AG04450 (cell line): ENCODE results near the gene SATB2. TPM values are rescaled to one million over a fixed set of nuclear protein-coding genes. Genes with fewer than 3 reads are reported as not detected.

Source experiments
- CTCF ChIA-PET: fragments of 300-600, 350-600 bp; formaldehyde crosslinking; extraction: SDS; loops from one replicate; lab custom pipeline; 2022; ENCODE audit warnings: antibody characterized with exemption, inconsistent platforms; lab: Charles Lee
- POLR2A ChIA-PET: fragments of 350-600 bp; formaldehyde crosslinking; extraction: SDS; loops from one replicate; lab custom pipeline; 2021; ENCODE audit warnings: antibody characterized with exemption, inconsistent platforms; lab: Yijun Ruan, JAX
- DNase-seq: peaks from one replicate; pipeline ENCODE4 v3.0.0-alpha.2; 2011; ENCODE audit warnings: low read depth, low spot score
- H3K27ac ChIP-seq: one replicate; pipeline ENCODE4 v1.5.1; 2012; ENCODE audit warnings: low read depth, low read length, control low read depth
- H3K27me3 ChIP-seq: one replicate; pipeline ENCODE4 v1.6.0; 2012; ENCODE audit warnings: low read length; ENCODE audit not compliant: control insufficient read depth, insufficient read depth
- H3K4me3 ChIP-seq: 2 replicates; pipeline ENCODE4 v1.5.1; 2011; ENCODE audit warnings: mild to moderate bottlenecking, low read depth, low read length, control low read depth
- H3K9me3 ChIP-seq: 2 replicates; pipeline ENCODE4 v1.5.1; 2012; ENCODE audit warnings: low read length; ENCODE audit not compliant: control insufficient read depth, insufficient read depth
- polyA plus RNA-seq: library from polyadenylated mRNA; depleted of rRNA; stranded (reverse); fragments of >200 nt; gene quantifications from 2 replicates; pipeline ENCODE4 v1.2.3, GENCODE V29; 2011
- TF ChIP-seq, protein P1 (sequence below): IDR thresholded peaks from 2 replicates; pipeline ENCODE4 v1.5.1; 2011; ENCODE audit warnings: low read depth, low read length, control low read depth, inconsistent platforms

The SATB2 gene
- polyA plus RNA-seq, 1 experiment = 5.0 TPM

DNA sequence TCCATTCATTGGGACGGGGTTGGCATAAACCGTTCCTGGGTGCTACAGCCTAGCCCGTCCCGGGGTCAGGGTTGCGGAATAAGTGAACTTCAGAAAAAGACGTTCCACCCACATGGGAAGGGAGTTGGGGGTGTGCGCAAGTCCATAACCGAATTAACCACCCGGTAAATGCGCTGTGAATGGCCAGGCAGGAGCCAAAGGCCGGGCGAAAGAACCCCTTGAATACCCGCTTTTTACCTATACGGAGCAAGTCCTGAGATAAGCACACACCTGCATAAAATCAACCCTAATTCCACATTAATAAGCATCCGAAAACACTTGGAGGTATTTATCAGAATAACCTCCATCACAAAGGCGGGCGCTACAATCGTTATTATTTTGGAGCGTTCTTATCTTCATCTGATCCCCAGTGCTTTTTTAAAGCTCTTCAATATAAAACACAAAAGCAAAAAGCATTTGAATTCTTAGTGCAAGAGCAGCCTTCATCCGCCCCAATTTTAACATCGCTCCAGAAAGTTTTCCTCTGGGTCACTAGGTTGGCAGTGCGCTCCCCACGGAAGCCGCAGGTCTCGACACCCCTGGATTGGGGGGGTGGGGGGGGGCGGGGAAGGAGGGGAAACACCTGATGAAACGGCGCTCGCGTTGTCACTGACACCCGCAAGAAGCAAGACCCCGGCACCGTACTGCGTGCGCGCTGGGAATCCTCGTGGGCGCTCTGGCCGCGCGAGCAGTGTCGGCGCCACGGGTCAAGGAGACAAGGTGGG lies 1.2 kb downstream of the SATB2 start:
- Histone ChIP-seq H3K4me3 (peak overlapping the region; percentile 90), H3K27ac (no peak overlapping the region), H3K9me3 (no peaks in the 10 kb centered on the region; the same call in 1 of the 2 replicates), H3K27me3 (no peaks in the 10 kb centered on the region)
- no peak for DNase-seq
- ChIA-PET CTCF (no interaction called here), POLR2A (no interaction called here)
- TF ChIP-seq, protein P1, sequence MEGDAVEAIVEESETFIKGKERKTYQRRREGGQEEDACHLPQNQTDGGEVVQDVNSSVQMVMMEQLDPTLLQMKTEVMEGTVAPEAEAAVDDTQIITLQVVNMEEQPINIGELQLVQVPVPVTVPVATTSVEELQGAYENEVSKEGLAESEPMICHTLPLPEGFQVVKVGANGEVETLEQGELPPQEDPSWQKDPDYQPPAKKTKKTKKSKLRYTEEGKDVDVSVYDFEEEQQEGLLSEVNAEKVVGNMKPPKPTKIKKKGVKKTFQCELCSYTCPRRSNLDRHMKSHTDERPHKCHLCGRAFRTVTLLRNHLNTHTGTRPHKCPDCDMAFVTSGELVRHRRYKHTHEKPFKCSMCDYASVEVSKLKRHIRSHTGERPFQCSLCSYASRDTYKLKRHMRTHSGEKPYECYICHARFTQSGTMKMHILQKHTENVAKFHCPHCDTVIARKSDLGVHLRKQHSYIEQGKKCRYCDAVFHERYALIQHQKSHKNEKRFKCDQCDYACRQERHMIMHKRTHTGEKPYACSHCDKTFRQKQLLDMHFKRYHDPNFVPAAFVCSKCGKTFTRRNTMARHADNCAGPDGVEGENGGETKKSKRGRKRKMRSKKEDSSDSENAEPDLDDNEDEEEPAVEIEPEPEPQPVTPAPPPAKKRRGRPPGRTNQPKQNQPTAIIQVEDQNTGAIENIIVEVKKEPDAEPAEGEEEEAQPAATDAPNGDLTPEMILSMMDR = no peak

DNA sequence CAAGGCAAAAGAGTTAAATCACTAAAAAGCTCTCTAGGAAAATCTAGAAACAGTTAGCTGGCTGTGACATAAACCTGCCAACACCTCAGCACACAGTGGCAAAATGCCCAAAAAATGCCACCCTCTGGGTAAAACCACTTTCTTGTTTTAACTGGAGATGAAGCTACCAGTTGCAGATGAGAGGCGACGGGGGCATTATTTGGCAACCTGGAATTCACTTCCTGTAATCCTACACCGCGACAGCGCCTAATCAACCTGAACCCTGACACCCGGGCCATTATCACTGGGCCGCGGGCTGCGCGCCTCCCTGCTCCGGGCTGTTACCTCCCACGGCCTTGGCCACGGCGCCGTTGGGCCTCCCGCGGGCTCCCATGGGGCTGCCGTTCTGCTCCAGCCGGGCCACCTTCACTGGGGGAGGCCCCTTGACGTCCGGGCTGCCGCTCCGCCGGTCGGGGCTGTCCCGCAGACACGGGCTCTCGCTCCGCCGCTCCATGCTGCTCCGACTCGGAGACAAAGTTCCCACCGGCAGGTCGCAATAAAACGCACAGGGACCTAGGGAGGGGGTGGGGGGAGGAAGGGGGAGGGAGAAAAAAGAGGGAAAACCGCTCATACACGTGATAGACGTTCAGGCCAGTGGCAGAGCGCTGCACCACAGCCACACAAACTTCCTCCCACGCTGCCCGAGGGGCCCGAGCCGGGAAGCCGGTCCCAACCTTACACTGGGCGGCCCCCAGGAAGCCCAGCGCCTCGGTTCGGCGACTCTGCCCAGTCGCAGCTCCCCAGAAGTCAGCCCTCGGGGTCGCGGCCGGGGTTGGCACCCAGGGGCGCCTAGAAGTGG lies 2.0 kb downstream of the SATB2 start:
- no peak for DNase-seq
- H3K9me3 ChIP-seq = no peaks in the 10 kb centered on the region; the same call in 1 of the 2 replicates
- CTCF ChIA-PET = interaction anchor here (1.0 to 2.0 kb wide), 2 partner anchors 16 to 30 kb away, joined by 3 to 4 read pairs; no protein-coding TSS in a partner anchor
- H3K27ac ChIP-seq = no peak overlapping the region
- TF ChIP-seq, protein P1 = no peak
- POLR2A ChIA-PET = no interaction called here
- no peaks in the 10 kb centered on the region for H3K27me3 ChIP-seq
- peak overlapping the region; percentile 90 for H3K4me3 ChIP-seq

DNA sequence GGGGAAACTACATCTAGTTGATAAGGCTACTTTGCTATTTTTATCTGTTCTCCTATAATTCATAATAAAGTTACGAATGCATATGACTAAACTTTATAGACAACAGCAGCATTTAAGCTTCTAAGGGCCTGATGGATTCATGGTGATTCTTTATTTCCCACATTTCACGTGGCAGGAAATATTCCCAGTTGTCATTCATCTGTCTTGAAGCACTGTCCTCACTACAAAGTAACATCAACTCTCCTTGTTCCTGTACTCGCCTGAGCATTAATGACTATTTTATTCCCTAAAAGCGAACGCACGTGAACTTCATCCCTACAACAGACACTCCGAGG lies 2.6 kb downstream of the SATB2 start:
- Histone ChIP-seq H3K9me3 (no peaks in the 10 kb centered on the region; the same call in 1 of the 2 replicates), H3K4me3 (0 out of 2 replicates have a peak overlapping the region, but pooled peaks have one; percentile 14), H3K27ac (no peak overlapping the region), H3K27me3 (no peaks in the 10 kb centered on the region)
- TF ChIP-seq, protein P1 = no peak
- ChIA-PET POLR2A (no interaction called here), CTCF (interaction anchor here (1.0 to 2.0 kb wide), 2 partner anchors 16 to 30 kb away, joined by 3 to 4 read pairs; no protein-coding TSS in a partner anchor)
- no peak for DNase-seq

DNA sequence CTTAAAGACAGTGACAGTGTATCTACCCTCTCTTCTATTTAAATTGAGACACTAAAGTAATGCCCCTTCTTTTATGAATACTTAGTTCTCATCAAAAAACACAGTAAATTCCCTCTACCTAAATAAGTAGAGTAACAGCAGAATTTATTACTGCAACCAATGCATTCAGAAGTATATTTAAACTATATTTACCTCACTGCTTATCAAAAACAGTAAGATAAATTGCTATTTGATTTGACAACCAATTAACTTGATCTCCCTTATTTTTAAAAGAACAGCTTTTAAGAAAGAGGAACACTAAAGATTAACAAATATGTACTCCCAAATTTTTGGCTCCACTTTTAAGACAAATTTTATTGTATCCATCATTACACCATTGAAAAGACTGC lies 4.8 kb downstream of the SATB2 start:
- CTCF ChIA-PET = interaction anchor here (0.9 to 1.2 kb wide), 2 partner anchors 10 to 18 kb away, joined by 3 to 5 read pairs; no protein-coding TSS in a partner anchor
- H3K27ac ChIP-seq = no peak overlapping the region
- H3K9me3 ChIP-seq = no peaks in the 10 kb centered on the region
- no peak for DNase-seq
- POLR2A ChIA-PET = no interaction called here
- TF ChIP-seq, protein P1 = no peak
- H3K4me3 ChIP-seq = no peak overlapping the region
- H3K27me3 ChIP-seq = no peaks in the 10 kb centered on the region
